Measurements from ENCODE around the gene EFNA5. TPM values are rescaled to one million over a fixed set of nuclear protein-coding genes. Genes with fewer than 3 reads are reported as not detected.
"Not testable (repeated sequence)": the region's sequence is repeated elsewhere in the genome, so short reads cannot be mapped to it uniquely, and the experiment has no call there.

Gene EFNA5
- polyA plus RNA-seq, 5 donors = 17.4 to 26.5 (median 19.1) TPM

DNA sequence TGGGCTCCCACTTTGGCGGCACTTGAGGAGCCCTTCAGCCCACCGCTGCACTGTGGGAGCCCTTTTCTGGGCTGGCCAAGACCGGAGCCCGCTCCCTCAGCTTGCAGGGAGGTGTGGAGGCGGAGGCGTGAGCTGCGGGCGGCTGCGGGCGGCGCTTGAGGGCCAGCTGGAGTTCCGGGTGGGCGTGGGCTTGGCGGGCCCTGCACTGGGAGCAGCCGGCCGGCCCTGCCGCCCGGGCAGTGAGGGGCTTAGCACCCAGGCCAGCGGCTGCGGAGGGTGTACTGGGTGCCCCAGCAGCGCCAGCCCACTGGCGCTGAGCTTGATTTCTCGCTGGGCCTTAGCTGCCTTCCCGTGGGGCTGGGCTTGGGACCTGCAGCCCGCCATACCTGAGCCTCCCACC, 176.6 kb downstream of the EFNA5 start:
- not testable (repeated sequence) for DNase-seq

DNA sequence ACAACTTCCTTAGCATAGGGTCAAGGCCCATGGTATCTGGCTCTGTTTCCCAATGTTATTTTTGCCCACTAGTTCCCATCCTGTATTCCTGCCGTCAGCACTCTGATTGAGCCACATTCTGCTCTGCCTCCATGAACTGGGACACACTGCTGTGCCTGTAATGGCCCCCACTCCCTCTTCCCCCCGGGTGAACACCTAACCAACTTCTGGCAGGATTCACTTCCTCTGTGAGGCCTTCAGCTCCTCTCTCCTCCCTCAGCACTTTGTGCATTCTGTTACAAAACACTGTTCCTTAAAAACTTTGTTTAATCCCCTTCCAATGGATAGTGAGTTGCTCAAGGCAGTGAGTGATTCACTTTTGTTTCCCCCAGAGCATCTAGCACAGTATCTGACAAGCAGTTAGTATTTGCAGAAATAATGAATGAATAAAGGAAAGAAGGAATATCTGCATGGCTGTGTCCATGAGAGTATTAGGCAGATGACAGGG, 183.6 kb downstream of the EFNA5 start:
- no peak for DNase-seq

DNA sequence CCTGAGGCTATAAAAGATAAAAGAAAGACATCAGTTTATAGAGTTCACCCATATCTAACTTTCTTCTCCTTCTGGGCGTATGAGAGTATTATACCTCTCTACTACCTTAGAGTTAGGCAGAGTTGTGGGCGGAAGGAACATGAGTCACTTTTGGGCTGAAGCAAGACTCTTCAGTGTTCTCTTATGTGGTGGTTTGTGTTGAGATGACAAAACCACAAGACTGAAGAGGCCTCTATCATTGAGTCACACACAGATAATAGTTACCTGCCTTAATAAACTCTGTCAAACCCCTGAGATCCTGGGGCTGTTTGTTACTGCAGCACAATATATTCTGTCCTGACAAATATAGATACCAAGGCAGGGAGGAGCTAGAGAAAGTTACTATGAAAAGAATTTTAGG, 184.2 kb downstream of the EFNA5 start:
- DNase-seq = no peak

DNA sequence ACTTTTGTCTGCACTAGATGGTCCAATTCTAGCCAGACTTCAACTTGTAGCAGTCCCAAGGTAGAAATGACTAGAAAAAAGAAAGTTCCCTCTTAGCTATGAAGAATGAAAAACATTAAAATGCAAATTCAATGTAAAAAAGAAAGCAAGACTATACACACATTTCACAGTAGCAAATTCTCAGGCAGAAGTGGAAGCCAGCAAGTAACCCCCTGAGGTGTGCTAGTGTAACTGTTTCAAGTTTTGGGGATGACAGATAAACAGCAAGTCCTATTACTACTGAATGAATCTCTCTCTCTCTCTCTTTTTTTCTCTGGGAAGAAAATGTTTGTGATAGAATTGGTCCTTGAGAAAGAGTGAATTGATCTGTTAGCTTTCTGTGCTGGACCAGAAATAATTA, 185.6 kb downstream of the EFNA5 start:
- DNase-seq = no peak

DNA sequence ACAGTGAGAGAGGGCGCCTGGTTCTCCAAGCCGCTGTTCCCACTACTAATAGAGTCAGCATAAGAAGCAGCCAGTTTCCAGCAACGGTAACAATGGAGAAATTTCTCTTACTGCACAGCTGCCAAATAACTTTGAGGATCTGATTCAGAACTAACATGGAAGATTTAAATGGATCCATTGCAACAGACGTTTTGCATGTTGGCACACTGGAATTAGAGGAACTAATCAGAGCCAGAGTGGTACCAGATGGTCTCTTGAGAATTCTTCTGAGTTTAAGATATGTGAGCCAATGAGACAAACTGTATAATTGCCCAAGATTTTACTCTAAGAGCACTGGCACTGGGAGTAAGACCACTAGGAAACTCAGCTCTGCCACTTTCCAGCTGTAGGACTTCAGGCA, 186.5 kb downstream of the EFNA5 start:
- no peak for DNase-seq

DNA sequence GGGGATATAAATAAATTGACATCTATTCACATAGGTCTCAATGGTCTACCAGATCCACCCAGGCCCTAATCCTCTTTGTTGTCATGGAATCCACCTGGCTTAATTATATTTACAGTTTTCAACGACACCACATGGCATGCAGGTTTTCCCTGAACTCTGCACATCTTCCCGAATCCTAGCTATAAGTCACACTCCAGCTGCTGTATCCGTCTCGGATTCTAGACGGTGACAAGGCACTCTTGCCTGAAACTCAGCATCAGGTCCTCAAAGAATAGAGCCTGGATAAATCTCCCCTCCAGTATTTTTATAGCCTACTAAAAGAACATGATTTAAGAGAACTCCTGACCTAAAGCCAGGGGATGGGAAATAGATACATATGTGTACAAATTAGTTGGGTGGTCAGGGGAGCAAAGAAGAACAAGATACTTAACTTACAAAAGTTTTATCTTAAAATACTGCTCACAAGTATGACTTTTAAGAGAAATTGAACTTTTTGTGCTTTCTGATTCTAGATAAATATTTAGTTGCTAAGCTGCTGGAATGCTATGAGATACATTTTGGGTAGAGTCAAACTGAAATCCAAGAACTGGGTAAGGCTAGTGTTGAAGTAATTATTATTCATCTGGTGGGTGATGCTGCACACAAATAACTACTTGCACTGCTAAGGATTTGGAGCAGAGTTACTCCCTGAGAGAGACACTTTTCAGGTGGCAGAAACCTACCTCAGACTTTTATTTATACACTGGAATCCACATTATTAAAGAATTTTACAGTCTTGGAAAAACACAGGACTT, 187.3 kb downstream of the EFNA5 start:
- DNase-seq = no peak

DNA sequence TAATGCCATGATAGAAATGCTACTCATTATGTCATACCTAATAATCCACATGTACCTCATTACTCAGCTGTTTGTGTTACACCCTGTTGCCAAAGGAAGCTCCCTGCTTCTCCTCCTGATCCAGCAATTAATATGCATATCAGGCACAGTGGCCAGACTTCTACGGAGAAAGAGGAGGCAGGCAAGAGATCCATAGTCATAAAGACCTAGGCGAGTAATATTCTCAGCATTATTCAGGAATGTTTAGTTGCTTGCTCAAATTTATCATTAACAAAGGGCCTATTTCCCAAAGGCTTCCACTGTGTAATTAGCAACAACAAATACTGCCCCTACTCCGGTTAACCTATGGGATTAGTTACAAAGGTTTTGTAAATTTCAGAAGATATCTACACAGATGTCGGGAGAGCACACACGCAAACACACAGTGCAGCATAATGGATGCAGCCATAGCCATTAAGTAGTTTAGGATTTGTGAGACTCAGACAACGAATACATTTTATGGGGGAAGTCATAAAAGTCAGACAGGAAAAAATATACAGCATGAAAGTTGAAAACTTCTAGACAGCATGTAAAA, 192.6 kb downstream of the EFNA5 start:
- DNase-seq = no peak

DNA sequence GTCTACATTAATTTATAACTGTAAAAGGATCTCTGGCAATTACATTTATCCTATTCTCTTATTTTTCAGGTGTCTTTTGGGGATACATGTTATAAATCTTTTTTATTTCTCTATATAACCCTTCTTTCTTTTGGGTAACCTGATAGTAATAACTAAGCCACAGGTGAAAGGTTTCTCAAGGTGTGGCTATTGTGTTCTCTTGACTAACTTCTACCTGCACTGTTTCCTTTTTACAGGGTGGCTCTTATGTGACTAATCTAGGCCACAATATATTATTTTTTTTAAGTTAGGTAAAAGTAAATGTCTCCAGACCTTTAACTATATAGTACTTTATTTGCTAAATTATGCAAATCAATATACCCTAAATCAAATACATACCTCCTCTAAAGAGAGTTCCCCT, 193.2 kb downstream of the EFNA5 start:
- no peak for DNase-seq

DNA sequence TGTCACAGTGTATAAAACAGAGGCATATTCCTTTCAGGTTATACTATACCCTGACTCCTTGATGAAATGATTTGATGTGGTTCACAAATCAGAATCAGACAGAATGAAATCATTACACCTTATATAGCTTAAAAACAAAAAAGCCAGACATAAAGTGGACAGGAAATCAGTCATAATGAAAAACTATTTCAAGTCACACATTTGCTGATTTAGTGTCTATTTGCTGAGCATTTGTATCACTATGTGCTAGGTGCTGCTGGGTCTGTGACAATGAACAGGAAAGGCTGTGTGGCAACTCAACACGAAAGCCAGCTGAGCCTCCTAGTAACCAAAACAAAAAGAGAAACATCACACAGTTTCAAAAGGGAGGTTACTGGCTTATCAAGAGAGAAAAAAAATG, 194.0 kb downstream of the EFNA5 start:
- DNase-seq = no peak

DNA sequence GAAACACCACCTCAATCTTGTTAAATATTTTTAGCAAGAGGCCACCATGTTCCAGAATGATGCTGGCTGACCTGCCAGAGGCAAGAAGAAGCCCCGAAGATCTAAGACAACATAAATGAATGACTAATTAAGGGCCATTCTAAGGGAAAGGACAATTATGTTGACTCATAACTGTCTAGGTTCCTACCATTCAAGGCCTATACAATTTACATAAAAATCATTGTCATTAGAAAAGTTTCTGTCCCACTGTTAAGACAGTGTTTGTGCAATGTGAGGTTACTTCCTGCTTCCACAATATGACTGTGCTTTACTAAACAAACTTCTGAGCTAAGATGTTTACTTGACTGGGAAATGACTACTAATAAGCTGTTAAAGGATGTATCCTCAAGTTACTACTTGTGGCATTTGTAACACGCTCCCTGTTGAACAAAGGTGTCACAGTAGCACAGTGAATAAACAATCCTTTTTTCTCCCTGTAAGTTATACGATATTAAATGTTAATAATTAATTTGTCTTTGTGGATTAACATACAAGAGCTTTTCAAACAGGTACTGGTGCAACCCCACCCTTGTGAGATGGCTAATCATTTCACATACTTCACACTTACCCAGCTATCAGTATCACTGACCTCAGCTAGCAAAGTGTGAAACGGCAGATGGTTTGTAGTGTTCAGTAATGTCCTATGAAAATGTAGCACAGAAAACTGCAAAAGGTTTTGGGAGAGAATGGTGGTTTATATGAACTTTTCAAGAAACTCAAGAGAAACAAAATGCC, 195.8 kb downstream of the EFNA5 start:
- no peak for DNase-seq

DNA sequence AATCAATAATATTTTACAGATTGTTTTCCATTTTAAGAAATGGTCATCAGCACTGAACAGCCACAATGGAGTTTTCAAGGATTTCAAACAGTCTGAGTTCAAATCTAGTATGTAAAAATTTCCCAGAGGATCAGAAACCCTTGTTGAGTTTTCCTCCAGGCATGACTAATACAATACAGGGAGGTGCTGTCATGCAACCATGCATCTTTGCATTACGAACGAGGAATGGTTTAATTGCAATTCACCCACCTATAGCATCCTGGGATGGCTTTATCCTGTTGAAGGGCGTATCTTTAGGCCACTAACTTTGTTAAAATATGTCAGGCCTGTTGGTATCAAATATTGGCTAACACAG, 196.4 kb downstream of the EFNA5 start:
- DNase-seq = no peak

DNA sequence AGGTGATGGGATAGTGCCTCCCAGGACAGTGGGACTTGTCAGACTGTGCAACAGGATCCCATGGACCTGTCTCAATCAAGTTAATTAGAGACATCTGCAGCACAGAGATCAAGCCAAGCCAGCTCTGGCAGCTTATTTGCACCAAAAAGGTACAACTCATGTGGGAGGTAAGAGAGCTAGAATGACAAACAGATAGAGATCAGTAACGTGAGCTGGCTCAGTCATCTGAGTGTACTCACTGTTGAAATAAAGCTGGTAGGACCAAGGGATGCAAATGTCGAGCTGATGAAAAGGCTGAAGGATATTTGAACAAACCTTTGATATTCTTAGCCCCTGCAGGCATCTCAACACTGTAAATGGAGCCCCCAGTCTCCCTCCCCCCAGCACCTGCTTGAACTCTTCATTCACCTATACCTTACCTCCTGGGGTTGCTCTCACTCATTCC, 198.1 kb downstream of the EFNA5 start:
- DNase-seq = no peak

DNA sequence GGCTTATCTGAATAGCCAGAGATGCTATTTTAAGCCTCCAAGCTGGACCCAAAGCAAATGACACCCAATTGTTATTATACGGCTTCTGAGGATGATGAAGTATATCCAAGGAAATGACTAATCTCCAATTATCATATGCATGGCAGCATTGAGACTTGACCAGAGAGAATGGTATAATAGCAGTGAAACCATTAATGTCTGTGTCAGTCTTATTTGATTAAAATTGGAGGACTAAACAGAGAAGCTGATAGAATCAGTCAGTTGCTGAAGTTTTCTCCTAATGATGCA, 200.5 kb downstream of the EFNA5 start:
- no peak for DNase-seq

DNA sequence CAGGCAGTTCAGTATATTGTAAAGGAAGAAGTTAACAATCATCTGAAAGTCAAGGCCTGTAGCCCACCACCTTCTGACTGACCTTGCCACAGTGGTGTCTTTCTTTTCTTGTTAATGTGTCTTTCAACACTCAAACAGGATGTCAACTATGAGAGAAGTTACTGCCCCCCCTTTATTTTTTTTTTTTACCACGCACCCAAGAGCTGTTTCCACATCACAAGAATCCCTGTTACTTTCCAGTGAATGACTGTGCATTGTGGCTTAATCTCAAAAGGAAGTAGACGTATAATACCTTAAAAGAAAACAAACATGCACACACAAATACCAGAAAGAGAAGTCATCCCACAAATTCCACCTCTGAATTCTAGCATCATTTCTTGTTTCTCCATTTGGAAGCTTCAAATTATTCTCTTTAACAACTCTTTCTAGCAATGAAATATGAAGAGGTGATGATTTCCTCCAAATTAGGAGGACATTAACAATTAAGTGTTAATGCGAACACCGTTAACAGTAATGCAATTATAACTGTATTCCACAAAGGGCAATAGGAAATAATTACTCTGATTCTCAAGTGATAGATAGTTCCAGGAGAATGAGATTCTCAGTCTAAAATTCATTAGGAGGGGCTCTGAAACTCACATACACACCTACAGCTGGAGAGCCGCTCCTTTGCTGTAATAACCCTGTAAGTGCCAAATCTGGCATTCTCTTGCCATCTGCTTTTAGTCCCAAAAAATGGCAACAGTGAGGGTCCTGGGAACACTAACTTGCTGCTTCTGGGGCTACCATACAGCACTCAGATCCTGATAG, 201.0 kb downstream of the EFNA5 start:
- DNase-seq = no peak

DNA sequence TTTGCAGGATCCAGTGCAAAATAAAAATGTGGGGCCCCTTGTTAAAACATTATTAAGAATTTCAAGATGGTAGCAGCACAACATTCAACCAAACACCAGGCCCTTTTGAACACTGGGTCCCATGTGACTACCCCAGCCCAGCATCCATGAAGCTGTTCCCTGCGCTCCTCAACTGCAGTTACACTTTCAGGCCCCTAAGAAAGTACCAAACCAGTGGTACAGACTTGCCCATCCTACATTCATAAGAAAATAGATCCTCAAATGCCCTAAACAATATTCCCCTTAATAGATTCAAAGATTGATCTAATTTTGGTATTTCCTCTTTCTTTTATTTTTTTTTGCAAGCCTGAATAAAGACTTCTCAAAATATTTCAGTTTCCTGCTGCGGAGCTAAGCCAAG, 201.7 kb downstream of the EFNA5 start:
- no peak for DNase-seq

DNA sequence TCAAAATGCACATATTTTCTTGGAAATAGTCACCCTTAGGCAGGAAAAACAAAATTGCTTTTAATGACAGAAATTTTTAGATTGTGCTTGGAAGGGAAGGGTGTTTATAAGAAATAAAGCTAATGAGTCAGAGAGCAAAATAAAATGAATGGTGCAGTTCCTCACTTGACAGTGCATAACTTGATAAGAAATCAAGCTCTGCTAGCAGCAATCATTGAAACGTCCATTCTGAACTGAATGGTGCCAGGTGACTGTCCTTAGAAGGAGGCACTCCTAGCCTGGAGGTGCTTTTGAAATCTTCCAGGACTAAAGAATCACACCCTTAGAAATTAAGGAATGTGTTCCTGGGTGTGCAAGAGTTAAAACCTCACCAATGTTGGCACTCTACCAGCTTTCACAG, 202.5 kb downstream of the EFNA5 start:
- no peak for DNase-seq

DNA sequence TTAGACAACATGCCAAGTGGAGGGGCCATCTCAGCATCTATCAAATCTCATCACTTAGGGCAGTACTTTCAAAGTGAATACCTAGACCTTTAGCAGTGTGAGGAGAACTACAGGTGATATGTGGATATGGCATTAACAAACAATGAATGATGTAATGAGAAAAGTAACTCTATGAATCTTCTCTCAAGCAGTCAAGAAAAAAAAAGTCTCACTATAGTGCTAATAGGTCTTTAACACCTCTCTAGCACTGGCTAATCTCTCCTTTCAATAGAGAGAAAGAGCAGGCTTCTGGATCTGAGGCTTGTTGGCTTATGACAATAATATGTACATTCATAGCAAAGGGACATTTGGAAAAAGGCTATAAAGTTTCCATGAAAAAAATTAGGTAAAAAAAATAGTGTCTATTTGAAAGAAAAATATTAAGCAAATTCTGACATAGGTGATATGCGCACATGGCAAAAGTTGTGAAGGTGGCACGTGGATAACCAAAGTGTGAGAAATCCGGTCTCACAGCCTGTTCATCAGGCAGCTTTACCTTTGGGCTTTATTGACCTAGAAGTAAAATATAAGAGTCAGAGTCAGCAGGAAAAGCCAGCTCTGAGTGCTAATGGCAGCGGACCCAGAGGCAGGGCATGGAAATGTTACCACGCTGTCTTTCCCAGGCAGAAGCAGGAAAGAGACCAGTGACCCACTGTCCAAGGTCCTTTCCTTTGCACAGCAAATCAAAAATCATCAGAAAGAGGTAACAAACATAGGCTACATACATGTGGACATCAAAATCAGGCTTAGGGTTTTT, 203.4 kb downstream of the EFNA5 start:
- no peak for DNase-seq

DNA sequence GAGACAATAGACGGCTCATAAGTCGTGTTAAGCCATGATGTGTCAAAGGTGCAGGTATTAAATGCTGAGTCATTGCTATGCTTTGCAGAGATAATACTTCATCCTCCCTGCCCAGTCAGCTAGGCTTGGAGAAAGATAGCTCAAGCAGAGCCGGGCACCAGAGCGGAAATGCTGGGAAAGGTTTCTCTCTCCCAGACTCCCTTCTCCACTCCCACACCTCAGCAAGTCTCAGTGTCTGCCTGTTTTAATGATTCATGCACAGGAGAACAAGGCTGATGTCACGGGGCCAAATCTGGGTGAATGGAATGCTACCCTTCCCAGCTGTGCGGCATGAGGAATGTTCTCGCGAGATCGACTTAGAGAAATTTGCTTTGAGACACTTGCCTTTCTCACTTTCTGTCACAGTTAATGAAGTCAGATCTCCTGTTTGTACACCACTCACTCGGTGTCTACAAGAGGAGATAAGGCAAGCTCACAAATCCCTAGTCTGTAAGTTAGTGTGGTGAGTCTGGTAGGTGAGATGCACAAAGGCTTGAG, 204.4 kb downstream of the EFNA5 start:
- no peak for DNase-seq

DNA sequence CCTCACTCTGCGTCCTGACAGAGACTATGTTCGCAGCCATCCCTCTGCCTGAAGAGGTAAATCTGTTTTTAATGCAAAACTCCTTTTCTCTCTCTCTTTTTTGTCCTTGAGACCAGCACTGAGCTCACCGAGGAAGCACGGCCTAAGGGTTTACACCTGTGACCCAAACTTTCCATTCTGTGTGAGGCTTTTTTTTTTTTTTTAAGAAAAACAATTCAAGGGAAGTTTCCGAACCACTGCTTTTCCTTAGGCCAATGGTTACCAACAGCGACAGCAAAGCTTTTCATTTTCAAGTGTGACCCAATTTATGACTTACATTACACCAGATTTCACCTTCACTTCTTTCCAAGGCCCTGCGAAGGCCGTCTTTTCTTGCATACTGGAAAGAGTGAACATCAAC, 205.9 kb downstream of the EFNA5 start:
- no peak for DNase-seq

DNA sequence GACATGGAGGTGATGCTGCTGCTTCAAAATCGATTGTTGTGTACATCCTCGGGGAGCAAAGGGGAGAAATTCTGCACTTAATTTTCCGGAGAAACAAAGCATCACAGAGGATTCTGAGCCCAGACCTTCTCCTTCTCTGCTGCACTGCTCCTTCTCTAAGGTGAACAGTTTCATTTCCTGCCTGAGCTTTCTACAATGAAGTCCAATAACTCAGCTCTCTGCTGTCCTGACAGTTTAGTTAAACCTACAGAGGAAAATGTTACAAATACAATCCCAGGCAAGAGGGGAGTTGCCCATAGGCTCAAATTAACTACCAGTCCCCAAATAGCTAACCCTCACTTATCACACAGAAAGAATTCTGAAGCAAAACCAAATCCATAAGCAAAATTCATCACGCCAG, 206.3 kb downstream of the EFNA5 start:
- no peak for DNase-seq

DNA sequence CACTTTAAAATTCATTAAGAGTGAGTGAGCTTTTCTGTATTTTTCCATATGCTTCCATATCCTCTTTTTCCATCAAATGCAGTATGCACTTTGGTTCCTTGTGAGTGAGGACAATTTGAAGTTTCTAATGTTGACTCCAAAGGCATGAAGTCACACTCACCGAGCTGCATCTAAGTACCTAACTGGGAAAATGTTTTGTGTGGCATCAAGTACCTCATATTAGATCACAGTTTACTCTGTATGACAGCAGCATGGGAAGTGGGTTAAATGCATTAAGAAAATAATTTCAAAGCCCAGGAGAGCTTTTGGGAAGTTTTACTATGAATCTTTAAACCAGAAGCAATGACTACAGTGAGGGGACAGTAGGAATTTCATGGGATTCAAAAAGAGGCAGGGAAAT, 207.0 kb downstream of the EFNA5 start:
- no peak for DNase-seq

Measured in right lung (tissue), 5 donors.